H9 (cell line): ENCODE measurements around the gene ALG12. TPM values are rescaled to one million over a fixed set of nuclear protein-coding genes. Genes with fewer than 3 reads are reported as not detected.

Experiments used
- DNase-seq: peaks from one replicate; pipeline ENCODE4 v3.0.0-alpha.2; 2017
- H2AFZ ChIP-seq: one replicate; pipeline ENCODE4 v1.6.1; 2013; ENCODE audit warnings: mild to moderate bottlenecking, low read length, control low read depth, moderate library complexity
- H2AK5ac ChIP-seq: 2 replicates; pipeline ENCODE4 v1.6.1; 2013; ENCODE audit warnings: low read length, control low read depth, mixed read lengths; ENCODE audit not compliant: insufficient read length
- H2BK120ac ChIP-seq: one replicate; pipeline ENCODE4 v1.6.1; 2013; ENCODE audit warnings: low read depth, mild to moderate bottlenecking, low read length, control low read depth, inconsistent platforms; ENCODE audit not compliant: poor library complexity, severe bottlenecking
- H2BK12ac ChIP-seq: 2 replicates; pipeline ENCODE4 v1.6.1; 2013; ENCODE audit warnings: low read length, control low read depth, mixed read lengths, low read depth; ENCODE audit not compliant: insufficient read length
- H2BK15ac ChIP-seq: 2 replicates; pipeline ENCODE4 v1.6.1; 2013; ENCODE audit warnings: low read depth, low read length, control low read depth
- H2BK20ac ChIP-seq: one replicate; pipeline ENCODE4 v1.6.1; 2013; ENCODE audit warnings: low read depth, mild to moderate bottlenecking, low read length, control low read depth, inconsistent platforms; ENCODE audit not compliant: poor library complexity, severe bottlenecking
- H2BK5ac ChIP-seq: 2 replicates; pipeline ENCODE4 v1.6.1; 2013; ENCODE audit warnings: low read length, control low read depth, mixed read lengths; ENCODE audit not compliant: insufficient read length
- H3K14ac ChIP-seq: 2 replicates; pipeline ENCODE4 v1.6.1; 2013; ENCODE audit warnings: low read length, control low read depth; ENCODE audit not compliant: insufficient read depth
- H3K18ac ChIP-seq: 2 replicates; pipeline ENCODE4 v1.6.1; 2013; ENCODE audit warnings: low read depth, mild to moderate bottlenecking, mixed read lengths, low read length, control low read depth; ENCODE audit not compliant: insufficient read length
- H3K23ac ChIP-seq: 2 replicates; pipeline ENCODE4 v1.6.1; 2013; ENCODE audit warnings: low read length, control low read depth, mixed read lengths, low read depth; ENCODE audit not compliant: insufficient read length
- H3K23me2 ChIP-seq: 2 replicates; pipeline ENCODE4 v1.6.1; 2013; ENCODE audit warnings: low read depth, mild to moderate bottlenecking, mixed read lengths, low read length, control low read depth; ENCODE audit not compliant: insufficient read length, poor library complexity, severe bottlenecking
- H3K27ac ChIP-seq: 2 replicates; pipeline ENCODE4 v1.5.1; 2013; ENCODE audit warnings: low read length, control low read depth, mixed read lengths, low read depth; ENCODE audit not compliant: insufficient read length
- H3K27me3 ChIP-seq: 2 replicates; pipeline ENCODE4 v1.6.1; 2013; ENCODE audit warnings: low read length, control low read depth, inconsistent platforms; ENCODE audit not compliant: insufficient read depth
- H3K4ac ChIP-seq: 2 replicates; pipeline ENCODE4 v1.6.1; 2013; ENCODE audit warnings: low read depth, mild to moderate bottlenecking, control low read depth, inconsistent platforms, low read length, moderate library complexity
- H3K4me1 ChIP-seq: 2 replicates; pipeline ENCODE4 v1.6.1; 2013; ENCODE audit warnings: low read length, control low read depth, inconsistent platforms; ENCODE audit not compliant: insufficient read depth
- H3K4me2 ChIP-seq: 2 replicates; pipeline ENCODE4 v1.6.1; 2013; ENCODE audit warnings: low read length, control low read depth, mixed read lengths; ENCODE audit not compliant: insufficient read length, insufficient read depth
- H3K56ac ChIP-seq: 2 replicates; pipeline ENCODE4 v1.6.1; 2013; ENCODE audit warnings: low read depth, mild to moderate bottlenecking, mixed read lengths, low read length, control low read depth; ENCODE audit not compliant: insufficient read length
- H3K79me1 ChIP-seq: 2 replicates; pipeline ENCODE4 v1.6.1; 2013; ENCODE audit warnings: low read depth, mild to moderate bottlenecking, moderate library complexity, low read length, control low read depth, inconsistent platforms; ENCODE audit not compliant: insufficient read depth, poor library complexity, severe bottlenecking
- H3K79me2 ChIP-seq: 2 replicates; pipeline ENCODE4 v1.6.1; 2013; ENCODE audit warnings: low read length, control low read depth, inconsistent platforms; ENCODE audit not compliant: insufficient read depth
- H3K9ac ChIP-seq: 2 replicates; pipeline ENCODE4 v1.6.1; 2013; ENCODE audit warnings: low read length, control low read depth, mixed read lengths; ENCODE audit not compliant: insufficient read length; ENCODE audit errors: extremely low read depth
- H3K9me3 ChIP-seq: one replicate; pipeline ENCODE4 v1.6.1; 2013; ENCODE audit warnings: low read depth, low read length, inconsistent platforms; ENCODE audit not compliant: control insufficient read depth
- H3T11ph ChIP-seq: one replicate; pipeline ENCODE4 v1.6.1; 2013; ENCODE audit warnings: mild to moderate bottlenecking, low read length, control low read depth, inconsistent platforms
- H4K20me1 ChIP-seq: one replicate; pipeline ENCODE4 v1.6.1; 2013; ENCODE audit not compliant: control insufficient read depth, insufficient read length, insufficient read depth
- H4K5ac ChIP-seq: 2 replicates; pipeline ENCODE4 v1.6.1; 2013; ENCODE audit warnings: low read depth, mild to moderate bottlenecking, mixed read lengths, low read length, control low read depth; ENCODE audit not compliant: insufficient read length
- H4K8ac ChIP-seq: replicated peaks from 2 replicates; pipeline ENCODE4 v1.6.1; 2013; ENCODE audit warnings: low read length, control low read depth, mixed read lengths, low read depth; ENCODE audit not compliant: insufficient read length
- H4K91ac ChIP-seq: 2 replicates; pipeline ENCODE4 v1.6.1; 2013; ENCODE audit warnings: low read depth, mild to moderate bottlenecking, moderate library complexity, mixed read lengths, low read length, control low read depth; ENCODE audit not compliant: insufficient read length
- H3K27ac Mint-ChIP-seq, 3 experiments: 2 replicates in 2 of 3; 3 replicates in 1 of 3; pipeline ENCODE4 v1.8.0; 2020 to 2021; ENCODE audit warnings: mixed read lengths in 3 of 3, mild to moderate bottlenecking in 1 of 3, moderate library complexity in 1 of 3
- H3K27me3 Mint-ChIP-seq: 2 replicates; pipeline ENCODE4 v1.8.0; 2021; ENCODE audit warnings: low read depth, mild to moderate bottlenecking, moderate library complexity, mixed read lengths
- H3K36me3 Mint-ChIP-seq, 3 experiments: 2 replicates in 2 of 3; 3 replicates in 1 of 3; pipeline ENCODE4 v1.8.0; 2020 to 2021; ENCODE audit warnings: low read depth in 3 of 3, mixed read lengths in 3 of 3; ENCODE audit not compliant: insufficient read depth in 1 of 3
- H3K4me1 Mint-ChIP-seq, 2 experiments: 2 replicates each; pipeline ENCODE4 v1.8.0; 2020; ENCODE audit warnings: mixed read lengths in 2 of 2
- H3K4me3 Mint-ChIP-seq, 2 experiments: 2 replicates in 1 of 2; 3 replicates in 1 of 2; pipeline ENCODE4 v1.8.0; 2020 to 2021; ENCODE audit warnings: mild to moderate bottlenecking in 2 of 2, mixed read lengths in 2 of 2, moderate library complexity in 1 of 2
- H3K9me3 Mint-ChIP-seq, 2 experiments: 2 replicates in 1 of 2; 3 replicates in 1 of 2; pipeline ENCODE4 v1.8.0; 2020; ENCODE audit warnings: mild to moderate bottlenecking in 2 of 2, mixed read lengths in 2 of 2, moderate library complexity in 1 of 2
- WGBS: extraction: QIAGEN DNeasy Blood & Tissue Kit; methylation state at CpG from one replicate; pipeline ENCODE4 v1.1.7; 2013; ENCODE audit warnings: missing lambda C conversion rate, low lambda C conversion rate, mixed read lengths; ENCODE audit not compliant: insufficient read length; ENCODE audit errors: extremely low coverage; 5-methylcytosine and 5-hydroxymethylcytosine counted together
- microRNA-seq: library from miRNA; unstranded; fragments of <30 nt; microRNA quantifications from one replicate; pipeline ENCODE4, GENCODE V29; 2020; ENCODE audit warnings: borderline microRNAs expressed
- total RNA-seq: library from RNA; stranded (reverse); gene quantifications from 2 replicates; pipeline ENCODE4 v1.2.1, GENCODE V29; 2021
- TF ChIP-seq, protein P1 (sequence below): fragments of 200-600 bp; sonication (generic); conservative IDR thresholded peaks from 3 replicates; pipeline ENCODE4 v1.8.0; 2021; ENCODE audit warnings: antibody characterized with exemption, mild to moderate bottlenecking

The ALG12 gene
- total RNA-seq, 1 experiment from 2014 or later = 19.2 TPM

DNA sequence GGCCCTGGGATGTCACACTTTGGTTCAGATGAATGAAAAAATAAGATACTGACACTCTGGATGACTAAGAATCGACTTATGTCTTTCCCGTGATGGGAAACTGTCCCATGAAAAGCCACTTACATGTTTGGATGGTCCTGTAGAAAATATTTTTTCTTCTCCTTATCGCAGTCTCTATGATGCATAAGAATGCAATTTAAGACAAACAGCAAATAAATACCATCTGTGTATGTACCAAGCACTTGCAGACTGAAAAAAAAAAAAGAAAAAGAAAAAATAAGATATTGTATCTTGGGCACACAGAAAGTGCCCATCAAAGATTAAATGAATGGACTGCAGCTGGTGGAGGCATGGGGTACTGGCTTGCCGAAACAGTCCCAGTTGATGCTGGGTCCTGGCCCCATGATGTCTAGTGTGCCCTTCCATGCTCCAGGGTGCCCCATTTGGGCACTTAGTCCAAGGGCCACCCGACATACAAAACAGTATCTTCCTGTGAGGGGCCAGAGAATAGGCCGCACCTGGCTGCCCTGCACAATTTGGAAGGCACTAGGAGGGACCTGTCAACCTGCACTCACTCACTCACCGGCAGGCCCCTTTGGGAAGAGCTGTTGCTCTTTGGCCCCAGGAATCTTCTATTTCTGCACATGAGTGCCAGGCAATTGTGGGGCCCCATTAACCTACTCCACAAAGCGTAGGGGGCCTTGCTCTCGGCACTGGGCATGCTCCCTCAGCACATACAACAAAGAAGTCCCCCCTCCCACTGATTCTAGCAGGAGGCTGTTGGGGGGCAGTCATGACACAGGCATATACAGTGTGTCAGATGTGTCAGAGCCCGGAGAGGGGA, 67.1 kb downstream of the ALG12 start:
- Histone ChIP-seq H3K27me3 (peaks cover 44% of the 10 kb centered on the region), H3K14ac (no peak overlapping the region), H2AK5ac (no peak overlapping the region), H2BK12ac (no peak overlapping the region), H2AFZ (no peak overlapping the region), H3K79me1 (peaks cover 4% of the 10 kb centered on the region), H2BK5ac (no peak overlapping the region), H3K4ac (no peak overlapping the region), H4K20me1 (peaks cover 4% of the 10 kb centered on the region), H4K5ac (no peak overlapping the region), H3K56ac (no peak overlapping the region), H3K4me1 (peaks cover 5% of the 10 kb centered on the region; the same call in 1 of the 2 replicates), H3K18ac (no peak overlapping the region), H3K23me2 (peaks cover 17% of the 10 kb centered on the region), H4K8ac (no peak overlapping the region), H3T11ph (no peak overlapping the region), H3K23ac (no peak overlapping the region), H3K79me2 (peaks cover 12% of the 10 kb centered on the region; the same call in 1 of the 2 replicates), H2BK20ac (no peak overlapping the region), H3K9me3 (no peaks in the 10 kb centered on the region), H3K9ac (no peak overlapping the region), H2BK120ac (no peak overlapping the region), H3K27ac (no peak overlapping the region), H3K4me2 (no peak overlapping the region), H4K91ac (no peak overlapping the region), H2BK15ac (no peak overlapping the region)
- H3K9me3 Mint-ChIP-seq = peaks cover 0 to 2% of the 10 kb centered on the region in 2 experiments; a peak in 1 of 5 replicates
- TF ChIP-seq, protein P1, sequence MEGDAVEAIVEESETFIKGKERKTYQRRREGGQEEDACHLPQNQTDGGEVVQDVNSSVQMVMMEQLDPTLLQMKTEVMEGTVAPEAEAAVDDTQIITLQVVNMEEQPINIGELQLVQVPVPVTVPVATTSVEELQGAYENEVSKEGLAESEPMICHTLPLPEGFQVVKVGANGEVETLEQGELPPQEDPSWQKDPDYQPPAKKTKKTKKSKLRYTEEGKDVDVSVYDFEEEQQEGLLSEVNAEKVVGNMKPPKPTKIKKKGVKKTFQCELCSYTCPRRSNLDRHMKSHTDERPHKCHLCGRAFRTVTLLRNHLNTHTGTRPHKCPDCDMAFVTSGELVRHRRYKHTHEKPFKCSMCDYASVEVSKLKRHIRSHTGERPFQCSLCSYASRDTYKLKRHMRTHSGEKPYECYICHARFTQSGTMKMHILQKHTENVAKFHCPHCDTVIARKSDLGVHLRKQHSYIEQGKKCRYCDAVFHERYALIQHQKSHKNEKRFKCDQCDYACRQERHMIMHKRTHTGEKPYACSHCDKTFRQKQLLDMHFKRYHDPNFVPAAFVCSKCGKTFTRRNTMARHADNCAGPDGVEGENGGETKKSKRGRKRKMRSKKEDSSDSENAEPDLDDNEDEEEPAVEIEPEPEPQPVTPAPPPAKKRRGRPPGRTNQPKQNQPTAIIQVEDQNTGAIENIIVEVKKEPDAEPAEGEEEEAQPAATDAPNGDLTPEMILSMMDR = no peak
- no peak overlapping the region for H3K27ac Mint-ChIP-seq
- peaks cover 65% of the 10 kb centered on the region for H3K27me3 Mint-ChIP-seq
- no peak for DNase-seq
- H3K4me3 Mint-ChIP-seq = peak overlapping the region; percentile 27 to 55; a peak in 3 of 5 replicates
- peaks cover 17 to 33% of the 10 kb centered on the region in 2 experiments for H3K4me1 Mint-ChIP-seq
- H3K36me3 Mint-ChIP-seq = peaks cover 0 to 3% (median 0%) of the 10 kb centered on the region in 3 experiments; a peak in 3 of 7 replicates
- no CpG with 5 or more reads among the region's 10 CpGs for whole genome bisulfite sequencing

Small RNA genes within 50 kb of the gene (microRNA-seq; reads per million reads assigned to microRNA genes)
- not detected for gene MIR6821

Other genes with a start within 250 kb of the ALG12 start
- 51.3 and 53.3 TPM in 2 replicates for gene BRD1, start 90.6 kb downstream of the ALG12 start, total RNA-seq
- 22.7 and 23.0 TPM in 2 replicates for gene ZBED4, start 64.6 kb downstream of the ALG12 start, total RNA-seq
- 34.7 and 37.9 TPM in 2 replicates for gene CRELD2, start 196 bp upstream of the ALG12 start, total RNA-seq
- 43.4 and 45.1 TPM in 2 replicates for gene PIM3, start 42.3 kb upstream of the ALG12 start, total RNA-seq
- gene IL17REL, start 94.3 kb upstream of the ALG12 start, total RNA-seq = 0.11 and 0.20 TPM in 2 replicates
- gene TTLL8, start 139.9 kb upstream of the ALG12 start, total RNA-seq = not detected in 2 replicates
- not detected in 2 replicates for gene MLC1, start 167.0 kb upstream of the ALG12 start, total RNA-seq
- gene MOV10L1, start 171.6 kb upstream of the ALG12 start, total RNA-seq = not detected in 2 replicates